ENCODE results near the gene GRAP2. TPM values are rescaled to one million over a fixed set of nuclear protein-coding genes. Genes with fewer than 3 reads are reported as not detected.

GRAP2 gene
- total and polyA plus RNA-seq, 2 of the 13 experiments (the other 11 are each of a cell fraction or from before 2014, with no cell fraction given): 0.15 TPM; not detected in 1

DNA sequence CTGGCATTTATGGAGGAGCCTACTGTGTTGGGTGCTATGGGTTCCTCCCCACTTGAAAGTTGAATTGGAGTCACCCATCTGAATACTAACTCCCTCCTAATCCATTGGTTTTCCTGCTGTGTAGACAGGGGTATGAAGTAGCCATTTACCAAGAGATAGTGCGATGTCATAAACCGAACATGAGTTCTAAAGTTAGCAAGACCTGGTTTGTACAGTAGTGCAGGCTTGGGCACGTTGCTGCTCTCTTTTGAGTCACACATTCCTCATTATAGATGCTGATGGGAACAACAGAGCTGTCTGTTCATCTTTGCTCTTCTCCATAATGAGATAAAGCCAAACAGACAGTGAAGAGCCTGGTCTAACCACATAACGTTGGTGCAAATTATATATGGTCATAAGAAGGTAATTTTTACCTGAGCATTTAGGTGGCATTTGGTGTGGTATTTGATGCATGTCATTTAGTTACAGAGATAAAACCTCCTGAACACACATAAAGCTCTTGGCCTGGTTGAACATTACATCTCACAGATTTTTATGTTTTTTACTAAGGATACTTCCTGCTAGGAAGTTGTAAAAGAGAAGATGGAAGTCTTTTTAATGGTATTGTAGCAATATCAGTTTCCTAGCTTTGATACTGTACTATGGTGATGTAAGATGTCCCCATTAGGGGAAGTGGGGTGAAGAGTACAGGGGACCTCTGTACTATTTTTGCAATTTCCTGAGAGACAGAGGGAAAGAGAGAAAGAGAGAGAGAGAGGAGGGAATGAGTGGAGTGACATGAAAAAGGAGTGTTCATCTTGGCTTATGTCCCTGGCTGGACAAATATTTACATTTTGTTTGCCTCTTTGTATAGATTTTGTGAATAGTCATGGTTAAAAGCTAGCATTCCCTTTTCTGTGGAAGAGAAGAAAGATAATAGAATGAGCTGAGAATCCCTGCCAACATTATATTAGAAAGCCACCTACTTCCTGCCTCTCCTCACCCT is 27.9 kb downstream of the GRAP2 start:
- in situ Hi-C loops (cut with HindIII; ENCODE audit: extremely low pct_ligation_motif_present, low pct_unique_long_range_greater_than_20kb) (no loop called here), intact Hi-C loops (cut with micrococcal nuclease; ENCODE audit: unreplicated experiment) (no loop called here)
- no peak overlapping the region for H3K9ac ChIP-seq (ENCODE audit: insufficient read depth, low read depth, low read length)
- no peak for ATAC-seq
- peaks cover 0 to 2% of the 10 kb centered on the region in 2 experiments; a peak in 2 of 5 replicates for H3K27me3 ChIP-seq (ENCODE audit: control insufficient read depth in 1 of 2, insufficient read depth in 2 of 2, low read length in 2 of 2)
- CTCF ChIA-PET (ENCODE audit: low intra/inter-chr PET ratio, low total read pairs): no interaction called here
- WGBS (ENCODE audit: low lambda C conversion rate): 64% methylated on average over 4 of the region's 4 CpGs
- FAIRE-seq: no peak
- no peaks in the 10 kb centered on the region for H3K79me2 ChIP-seq (ENCODE audit: insufficient read depth, low read length)
- POLR2A ChIA-PET: no interaction called here
- TF ChIP-seq, protein P1, sequence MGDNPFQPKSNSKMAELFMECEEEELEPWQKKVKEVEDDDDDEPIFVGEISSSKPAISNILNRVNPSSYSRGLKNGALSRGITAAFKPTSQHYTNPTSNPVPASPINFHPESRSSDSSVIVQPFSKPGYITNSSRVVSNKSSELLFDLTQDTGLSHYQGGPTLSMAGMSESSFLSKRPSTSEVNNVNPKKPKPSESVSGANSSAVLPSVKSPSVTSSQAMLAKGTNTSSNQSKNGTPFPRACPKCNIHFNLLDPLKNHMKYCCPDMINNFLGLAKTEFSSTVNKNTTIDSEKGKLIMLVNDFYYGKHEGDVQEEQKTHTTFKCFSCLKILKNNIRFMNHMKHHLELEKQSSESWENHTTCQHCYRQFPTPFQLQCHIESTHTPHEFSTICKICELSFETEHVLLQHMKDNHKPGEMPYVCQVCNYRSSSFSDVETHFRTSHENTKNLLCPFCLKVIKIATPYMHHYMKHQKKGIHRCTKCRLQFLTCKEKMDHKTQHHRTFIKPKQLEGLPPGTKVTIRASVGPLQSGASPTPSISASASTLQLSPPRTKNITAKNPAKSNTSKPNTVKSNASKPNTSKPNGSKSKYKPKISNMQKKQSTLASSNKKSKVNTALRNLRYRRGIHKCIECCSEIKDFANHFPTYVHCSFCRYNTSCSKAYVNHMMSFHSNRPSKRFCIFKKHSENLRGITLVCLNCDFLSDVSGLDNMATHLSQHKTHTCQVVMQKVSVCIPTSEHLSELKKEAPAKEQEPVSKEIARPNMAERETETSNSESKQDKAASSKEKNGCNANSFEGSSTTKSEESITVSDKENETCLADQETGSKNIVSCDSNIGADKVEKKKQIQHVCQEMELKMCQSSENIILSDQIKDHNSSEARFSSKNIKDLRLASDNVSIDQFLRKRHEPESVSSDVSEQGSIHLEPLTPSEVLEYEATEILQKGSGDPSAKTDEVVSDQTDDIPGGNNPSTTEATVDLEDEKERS (CRISPR knock-in tag; IDR thresholded peaks at IDR 0.05): no peak
- TF ChIP-seq ATF1 (CRISPR knock-in tag; IDR thresholded peaks at IDR 0.05) (no peak), ZNF563 (CRISPR knock-in tag; IDR thresholded peaks at IDR 0.05) (no peak), ZNF253 (CRISPR knock-in tag; IDR thresholded peaks at IDR 0.05; ENCODE audit: borderline replicate concordance) (no peak), ZNF224 (CRISPR knock-in tag; IDR thresholded peaks at IDR 0.05) (no peak), NFIC (IDR thresholded peaks at IDR 0.05; ENCODE audit: low read length) (no peak), MIXL1 (CRISPR knock-in tag; IDR thresholded peaks at IDR 0.05) (no peak), ZNF564 (CRISPR knock-in tag; IDR thresholded peaks at IDR 0.05) (no peak)
- TF ChIP-seq, protein P2, sequence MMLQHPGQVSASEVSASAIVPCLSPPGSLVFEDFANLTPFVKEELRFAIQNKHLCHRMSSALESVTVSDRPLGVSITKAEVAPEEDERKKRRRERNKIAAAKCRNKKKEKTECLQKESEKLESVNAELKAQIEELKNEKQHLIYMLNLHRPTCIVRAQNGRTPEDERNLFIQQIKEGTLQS (CRISPR knock-in tag; IDR thresholded peaks at IDR 0.05): no peak
- TF ChIP-seq, protein P3, sequence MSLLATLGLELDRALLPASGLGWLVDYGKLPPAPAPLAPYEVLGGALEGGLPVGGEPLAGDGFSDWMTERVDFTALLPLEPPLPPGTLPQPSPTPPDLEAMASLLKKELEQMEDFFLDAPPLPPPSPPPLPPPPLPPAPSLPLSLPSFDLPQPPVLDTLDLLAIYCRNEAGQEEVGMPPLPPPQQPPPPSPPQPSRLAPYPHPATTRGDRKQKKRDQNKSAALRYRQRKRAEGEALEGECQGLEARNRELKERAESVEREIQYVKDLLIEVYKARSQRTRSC (CRISPR knock-in tag; IDR thresholded peaks at IDR 0.05; ENCODE audit: low read depth): no peak
- TF ChIP-seq, protein P4, sequence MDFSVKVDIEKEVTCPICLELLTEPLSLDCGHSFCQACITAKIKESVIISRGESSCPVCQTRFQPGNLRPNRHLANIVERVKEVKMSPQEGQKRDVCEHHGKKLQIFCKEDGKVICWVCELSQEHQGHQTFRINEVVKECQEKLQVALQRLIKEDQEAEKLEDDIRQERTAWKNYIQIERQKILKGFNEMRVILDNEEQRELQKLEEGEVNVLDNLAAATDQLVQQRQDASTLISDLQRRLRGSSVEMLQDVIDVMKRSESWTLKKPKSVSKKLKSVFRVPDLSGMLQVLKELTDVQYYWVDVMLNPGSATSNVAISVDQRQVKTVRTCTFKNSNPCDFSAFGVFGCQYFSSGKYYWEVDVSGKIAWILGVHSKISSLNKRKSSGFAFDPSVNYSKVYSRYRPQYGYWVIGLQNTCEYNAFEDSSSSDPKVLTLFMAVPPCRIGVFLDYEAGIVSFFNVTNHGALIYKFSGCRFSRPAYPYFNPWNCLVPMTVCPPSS (IDR thresholded peaks at IDR 0.05): no peak
- no peak overlapping the region for H3K27ac ChIP-seq (ENCODE audit: extremely low read length, insufficient read depth, low read length)
- DNase-seq (ENCODE audit: low spot score): no peak
- no peak overlapping the region for H2AFZ ChIP-seq (ENCODE audit: low read length)
- no peak overlapping the region for H3K4me3 ChIP-seq (replicated peaks in 1 of 3; ENCODE audit: insufficient read depth in 1 of 3, low read depth in 2 of 3, low read length in 3 of 3)
- BruUV-seq (replicated peaks): no TSS peak
- H3K4me2 ChIP-seq (ENCODE audit: low read depth, low read length): no peak overlapping the region
- H3K9me3 ChIP-seq (ENCODE audit: low read length): no peaks in the 10 kb centered on the region
- peaks cover 11% of the 10 kb centered on the region for H3K4me1 ChIP-seq (ENCODE audit: insufficient read depth, low read length)
- no peaks in the 10 kb centered on the region for H4K20me1 ChIP-seq (ENCODE audit: insufficient read depth, low read length)
- no peaks in the 10 kb centered on the region for H3K36me3 ChIP-seq (replicated peaks in 1 of 2; ENCODE audit: control insufficient read depth in 1 of 2, insufficient read depth in 2 of 2, low read length in 2 of 2)

Data from HepG2 (cell line).